Ishikawa (cell line): ENCODE measurements around the gene PLK3.

Experiments
- CEBPB ChIP-seq: IDR thresholded peaks from 2 replicates; pipeline ENCODE4 v1.6.1; 2012
- FOXM1 ChIP-seq: IDR thresholded peaks from 2 replicates; pipeline ENCODE4 v1.6.1; 2012; ENCODE audit warnings: low read depth, borderline replicate concordance
- TAF1 ChIP-seq: IDR thresholded peaks from 2 replicates; pipeline ENCODE4 v1.6.1; 2012; ENCODE audit warnings: low read depth, mild to moderate bottlenecking
- TEAD4 ChIP-seq: IDR thresholded peaks from 2 replicates; pipeline ENCODE4 v1.6.1; 2012
- YY1 ChIP-seq: IDR thresholded peaks from 2 replicates; pipeline ENCODE4 v1.6.1; 2012; ENCODE audit warnings: low read depth

- TF ChIP-seq TEAD4 (no peak), TAF1 (no peak), FOXM1 (no peak), YY1 (no peak), CEBPB (no peak)
These were observed 20.4 kb downstream of the PLK3 start for GRCh38 chr1:44820328-44821239.
